Ascending aorta (tissue), 2 donors: Measurements from ENCODE around the gene KLHL4. TPM values are rescaled to one million over a fixed set of nuclear protein-coding genes. Genes with fewer than 3 reads are reported as not detected.
"Not testable (repeated sequence)": the region's sequence is repeated elsewhere in the genome, so short reads cannot be mapped to it uniquely, and the experiment has no call there.

ENCODE experiments used
- DNase-seq, 2 donors: peaks; one replicate each; pipeline ENCODE4 v3.0.0-alpha.2; 2019; ENCODE audit warnings: low spot score in 2 of 2
- H3K27ac ChIP-seq, 2 donors: fragments of 200-600 bp; sonication (generic); one replicate each; pipeline ENCODE4 v1.5.1; 2016 to 2017; ENCODE audit warnings: mild to moderate bottlenecking in 1 of 2
- H3K27me3 ChIP-seq: fragments of 200-600 bp; sonication (generic); one replicate; pipeline ENCODE4 v1.5.1; 2017
- H3K36me3 ChIP-seq, 2 donors: fragments of 200-600 bp; sonication (generic); one replicate each; pipeline ENCODE4 v1.5.1; 2016
- H3K4me1 ChIP-seq, 2 donors: fragments of 200-600 bp; sonication (generic); one replicate each; pipeline ENCODE4 v1.5.1; 2016 to 2017; ENCODE audit warnings: mild to moderate bottlenecking in 1 of 2
- H3K4me3 ChIP-seq, 2 donors: fragments of 200-600 bp; sonication (generic); one replicate each; pipeline ENCODE4 v1.5.1; 2016 to 2017; ENCODE audit warnings: mild to moderate bottlenecking in 1 of 2
- H3K9me3 ChIP-seq, 2 donors: fragments of 200-600 bp; sonication (generic); one replicate each; pipeline ENCODE4 v1.5.1; 2016
- intact Hi-C: fragments of 100-400 bp; cut with DNase I; formaldehyde crosslinking; loops from one replicate; pipeline ENCODE4 v1.15.1; 2023
- total RNA-seq: library from RNA; depleted of rRNA; stranded (reverse); fragments of >200 nt; gene quantifications from one replicate; pipeline ENCODE4 v1.1.0, GENCODE V29; 2016
- TF ChIP-seq, protein P1 (sequence below), 3 experiments: fragments of 200-600 bp in 2 of 3; fragments of 450-650 bp in 1 of 3; sonication (generic) in 2 of 3; IDR thresholded peaks; one replicate each; pipeline ENCODE4 v1.5.1; 2016 to 2019; ENCODE audit warnings: antibody characterized with exemption in 3 of 3, mild to moderate bottlenecking in 1 of 3, moderate library complexity in 1 of 3

KLHL4 gene
- total RNA-seq, 1 donor from 2014 or later, result 0.21 TPM

DNA sequence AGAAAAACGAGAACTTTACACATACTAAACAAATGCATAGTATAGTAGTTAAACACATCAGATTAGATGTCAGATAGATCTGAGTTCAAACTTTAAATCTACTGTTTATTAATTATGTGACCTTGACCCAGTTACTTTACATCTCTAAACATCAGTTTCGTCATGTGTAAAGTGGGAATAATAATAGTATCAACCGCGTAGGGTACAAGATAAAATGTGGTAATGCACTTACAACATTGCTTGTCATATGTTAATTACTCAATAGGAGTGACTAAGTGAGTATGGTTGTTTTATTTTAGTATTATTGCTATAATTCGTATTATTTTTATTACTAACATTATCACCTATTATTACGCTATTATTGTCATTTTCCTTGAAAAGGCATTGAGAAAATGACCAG, 144.2 kb downstream of the KLHL4 start:
- no peak for DNase-seq
- intact Hi-C loops, result no loop called here
- no peaks in the 10 kb centered on the region for H3K27me3 ChIP-seq
- no peaks in the 10 kb centered on the region for H3K4me1 ChIP-seq
- H3K27ac ChIP-seq, result no peak overlapping the region
- H3K4me3 ChIP-seq, result no peak overlapping the region
- TF ChIP-seq, protein P1, sequence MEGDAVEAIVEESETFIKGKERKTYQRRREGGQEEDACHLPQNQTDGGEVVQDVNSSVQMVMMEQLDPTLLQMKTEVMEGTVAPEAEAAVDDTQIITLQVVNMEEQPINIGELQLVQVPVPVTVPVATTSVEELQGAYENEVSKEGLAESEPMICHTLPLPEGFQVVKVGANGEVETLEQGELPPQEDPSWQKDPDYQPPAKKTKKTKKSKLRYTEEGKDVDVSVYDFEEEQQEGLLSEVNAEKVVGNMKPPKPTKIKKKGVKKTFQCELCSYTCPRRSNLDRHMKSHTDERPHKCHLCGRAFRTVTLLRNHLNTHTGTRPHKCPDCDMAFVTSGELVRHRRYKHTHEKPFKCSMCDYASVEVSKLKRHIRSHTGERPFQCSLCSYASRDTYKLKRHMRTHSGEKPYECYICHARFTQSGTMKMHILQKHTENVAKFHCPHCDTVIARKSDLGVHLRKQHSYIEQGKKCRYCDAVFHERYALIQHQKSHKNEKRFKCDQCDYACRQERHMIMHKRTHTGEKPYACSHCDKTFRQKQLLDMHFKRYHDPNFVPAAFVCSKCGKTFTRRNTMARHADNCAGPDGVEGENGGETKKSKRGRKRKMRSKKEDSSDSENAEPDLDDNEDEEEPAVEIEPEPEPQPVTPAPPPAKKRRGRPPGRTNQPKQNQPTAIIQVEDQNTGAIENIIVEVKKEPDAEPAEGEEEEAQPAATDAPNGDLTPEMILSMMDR (IDR thresholded peaks at IDR 0.05), result no peak
- no peaks in the 10 kb centered on the region for H3K36me3 ChIP-seq
- H3K9me3 ChIP-seq, result no peaks in the 10 kb centered on the region

GRCh38 chrX:87663421-87663820, 145.8 kb downstream of the KLHL4 start:
- intact Hi-C loops, result no loop called here
- no peak for DNase-seq
- H3K36me3 ChIP-seq, result no peaks in the 10 kb centered on the region
- TF ChIP-seq, protein P1 (IDR thresholded peaks at IDR 0.05), result no peak
- H3K4me3 ChIP-seq, result no peak overlapping the region
- H3K27me3 ChIP-seq, result no peaks in the 10 kb centered on the region
- no peaks in the 10 kb centered on the region for H3K9me3 ChIP-seq
- no peak overlapping the region for H3K27ac ChIP-seq
- H3K4me1 ChIP-seq, result no peaks in the 10 kb centered on the region

GRCh38 chrX:87664381-87664780, 146.8 kb downstream of the KLHL4 start:
- Histone ChIP-seq H3K27ac (no peak overlapping the region), H3K4me3 (no peak overlapping the region), H3K27me3 (no peaks in the 10 kb centered on the region), H3K36me3 (no peaks in the 10 kb centered on the region), H3K4me1 (no peaks in the 10 kb centered on the region), H3K9me3 (no peaks in the 10 kb centered on the region)
- TF ChIP-seq, protein P1 (IDR thresholded peaks at IDR 0.05), result peak in 2 of 3 experiments; percentile 35 to 56
- intact Hi-C loops, result loop anchor here (2.0 kb wide), 1 partner anchor 326 kb away; no protein-coding TSS in a partner anchor
- DNase-seq, result no peak

- H3K36me3 ChIP-seq, result no peaks in the 10 kb centered on the region
- no peaks in the 10 kb centered on the region for H3K27me3 ChIP-seq
- TF ChIP-seq, protein P1 (IDR thresholded peaks at IDR 0.05), result no peak
- intact Hi-C loops, result no loop called here
- DNase-seq, result no peak
- no peak overlapping the region for H3K4me3 ChIP-seq
- H3K9me3 ChIP-seq, result no peaks in the 10 kb centered on the region
- H3K27ac ChIP-seq, result no peak overlapping the region
- H3K4me1 ChIP-seq, result no peaks in the 10 kb centered on the region
Measured at GRCh38 chrX:87679849-87680248, 162.2 kb downstream of the KLHL4 start.

DNA sequence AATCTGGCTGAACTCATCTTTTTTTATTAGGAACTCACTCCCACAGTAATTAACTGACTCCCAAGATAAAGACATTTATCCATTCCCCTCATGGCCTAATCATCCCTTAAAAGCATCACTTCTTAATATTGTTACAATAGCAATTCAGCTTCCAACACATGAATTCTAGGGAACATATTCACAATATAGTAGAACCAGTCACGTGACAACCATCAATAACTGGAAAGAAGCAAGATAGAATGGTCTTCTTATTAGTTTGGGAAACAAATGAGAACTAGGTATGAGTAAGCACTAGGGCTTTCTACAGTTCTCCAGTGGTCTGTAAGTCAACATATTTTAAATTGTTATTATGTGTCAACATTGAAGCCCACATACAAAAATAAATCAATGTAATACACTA, 170.1 kb downstream of the KLHL4 start:
- no peaks in the 10 kb centered on the region for H3K27me3 ChIP-seq
- no peak for DNase-seq
- no peaks in the 10 kb centered on the region for H3K9me3 ChIP-seq
- no peak overlapping the region for H3K4me3 ChIP-seq
- intact Hi-C loops, result no loop called here
- H3K27ac ChIP-seq, result no peak overlapping the region
- H3K36me3 ChIP-seq, result no peaks in the 10 kb centered on the region
- no peaks in the 10 kb centered on the region for H3K4me1 ChIP-seq
- TF ChIP-seq, protein P1 (IDR thresholded peaks at IDR 0.05), result no peak

GRCh38 chrX:87688113-87688748, 170.6 kb downstream of the KLHL4 start:
- H3K27me3 ChIP-seq, H3K4me1 ChIP-seq, H3K36me3 ChIP-seq, H3K4me3 ChIP-seq, DNase-seq, H3K9me3 ChIP-seq, H3K27ac ChIP-seq, intact Hi-C loops: not testable (repeated sequence)

GRCh38 chrX:87689218-87689617, 171.6 kb downstream of the KLHL4 start:
- H3K9me3 ChIP-seq, H3K4me3 ChIP-seq, DNase-seq, H3K36me3 ChIP-seq, H3K27ac ChIP-seq, H3K4me1 ChIP-seq, H3K27me3 ChIP-seq, intact Hi-C loops: not testable (repeated sequence)
